Smooth muscle cell of the brain vasculature (primary cell): ENCODE data around the gene WIPF2.
A peak's percentile ranks its signal among the peaks of the same experiment; 100 is the strongest.
"Not testable (repeated sequence)": the region's sequence is repeated elsewhere in the genome, so short reads cannot be mapped to it uniquely, and the experiment has no call there.

ENCODE experiments used
- DNase-seq: peaks from one replicate; pipeline ENCODE4 v3.0.0-alpha.2; 2012; ENCODE audit warnings: low read depth, low spot score

The WIPF2 gene

GRCh38 chr17:40191237-40192208 lies 27.6 kb upstream of the WIPF2 start:
- no peak for DNase-seq

DNA sequence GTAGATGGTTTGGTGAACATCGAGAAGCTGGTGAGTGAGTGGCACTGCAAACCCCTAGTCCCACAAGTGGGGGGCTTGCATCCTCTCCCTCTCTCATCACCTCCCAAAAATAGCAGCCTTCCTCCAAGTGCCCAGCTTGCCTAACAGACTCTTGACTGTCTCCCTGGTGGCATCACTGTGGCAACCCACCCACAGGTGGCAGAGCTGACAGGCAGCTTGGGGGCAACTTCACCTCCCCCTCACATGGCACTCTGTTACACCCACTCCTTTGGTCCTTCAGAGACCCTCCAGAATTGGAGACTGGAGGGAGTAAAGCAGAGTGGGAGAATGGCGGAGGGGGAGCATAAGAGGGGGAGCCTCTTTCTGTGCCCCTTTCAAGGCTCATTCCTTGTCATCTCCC lies 26.1 kb upstream of the WIPF2 start:
- DNase-seq, result no peak

DNA sequence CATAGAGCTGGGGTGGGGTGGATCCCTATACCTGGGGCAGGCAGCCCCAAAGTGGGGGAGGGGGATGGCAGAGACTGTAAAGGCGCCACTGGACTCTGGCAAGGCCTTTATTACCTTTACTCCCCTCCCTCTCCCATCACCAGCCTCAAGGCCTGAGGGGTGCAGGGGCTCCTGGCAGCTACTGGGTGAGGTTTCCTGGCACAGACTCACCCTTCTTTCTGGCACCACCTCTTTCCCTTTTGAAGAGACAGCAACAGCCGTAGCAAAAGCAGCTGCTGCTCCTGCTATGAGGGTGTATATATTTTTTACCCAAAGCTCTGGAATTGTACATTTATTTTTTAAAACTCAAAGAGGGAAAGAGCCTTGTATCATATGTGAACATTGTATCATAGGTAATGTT lies 24.3 kb upstream of the WIPF2 start:
- DNase-seq, result no peak

GRCh38 chr17:40197550-40197949 lies 21.6 kb upstream of the WIPF2 start:
- DNase-seq, result no peak

DNA sequence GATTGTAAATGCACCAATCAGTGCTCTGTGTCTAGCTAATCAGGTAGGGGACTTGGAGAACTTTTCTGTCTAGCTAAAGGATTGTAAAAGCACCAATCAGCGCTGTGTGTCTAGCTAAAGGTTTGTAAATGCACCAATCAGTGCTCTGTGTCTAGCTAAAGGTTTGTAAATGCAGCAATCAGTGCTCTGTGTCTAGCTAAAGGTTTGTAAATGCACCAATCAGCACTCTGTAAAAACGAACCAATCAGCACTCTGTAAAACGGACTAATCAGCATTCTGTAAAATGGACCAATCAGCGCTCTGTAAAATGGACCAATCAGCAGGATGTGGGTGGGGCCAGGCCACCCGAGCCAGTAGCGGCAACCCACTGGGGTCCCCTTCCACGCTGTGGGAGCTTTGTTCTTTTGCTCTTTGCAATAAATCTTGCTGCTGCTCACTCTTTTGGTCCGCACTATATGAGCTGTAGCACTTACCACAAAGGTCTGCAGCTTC lies 21.1 kb upstream of the WIPF2 start:
- DNase-seq, result not testable (repeated sequence)

- no peak for DNase-seq
Observed at GRCh38 chr17:40198576-40198975, 20.5 kb upstream of the WIPF2 start.

GRCh38 chr17:40203131-40203530 lies 16.0 kb upstream of the WIPF2 start:
- no peak for DNase-seq

DNA sequence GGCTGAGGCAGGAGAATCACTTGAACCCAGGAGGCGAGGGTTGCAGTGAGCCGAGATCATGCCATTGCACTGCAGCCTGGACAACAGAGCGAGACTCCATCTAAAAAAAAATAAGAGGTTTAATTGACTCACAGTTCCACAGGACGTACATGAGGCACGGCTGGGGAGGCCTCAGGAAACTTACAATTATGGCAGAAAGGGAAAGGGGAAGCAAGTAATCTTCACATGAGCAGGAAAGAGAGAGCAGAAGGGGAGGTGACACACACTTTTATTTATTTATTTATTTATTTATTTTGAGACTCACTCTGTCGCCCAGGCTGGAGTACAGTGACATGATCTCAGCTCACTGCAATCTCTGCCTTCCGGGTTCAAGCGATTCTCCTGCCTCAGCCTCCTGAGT lies 12.9 kb upstream of the WIPF2 start:
- DNase-seq, result not testable (repeated sequence)

GRCh38 chr17:40209404-40210093 lies 9.6 kb upstream of the WIPF2 start:
- DNase-seq, result no peak

DNA sequence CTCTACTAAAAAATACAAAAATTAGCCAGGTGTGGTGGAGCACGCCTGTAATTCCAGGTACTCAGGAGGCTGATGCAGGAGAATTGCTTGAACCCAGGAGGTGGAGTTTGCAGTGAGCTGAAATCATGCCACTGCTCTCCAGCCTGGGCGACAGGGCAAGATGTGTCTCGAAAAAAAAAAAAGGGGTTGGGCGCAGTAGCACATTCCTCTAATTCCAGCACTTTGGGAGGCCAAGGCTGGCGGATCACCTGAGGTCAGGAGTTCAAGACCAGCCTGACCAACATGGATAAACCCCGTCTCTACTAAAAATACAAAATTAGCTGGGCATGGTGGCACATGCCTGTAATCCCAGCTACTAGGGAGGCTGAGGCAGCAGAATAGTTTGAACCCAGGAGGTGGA lies 5.2 kb upstream of the WIPF2 start:
- DNase-seq, result not testable (repeated sequence)

- no peak for DNase-seq
Observed at GRCh38 chr17:40218006-40218739, 931 bp upstream of the WIPF2 start.

DNA sequence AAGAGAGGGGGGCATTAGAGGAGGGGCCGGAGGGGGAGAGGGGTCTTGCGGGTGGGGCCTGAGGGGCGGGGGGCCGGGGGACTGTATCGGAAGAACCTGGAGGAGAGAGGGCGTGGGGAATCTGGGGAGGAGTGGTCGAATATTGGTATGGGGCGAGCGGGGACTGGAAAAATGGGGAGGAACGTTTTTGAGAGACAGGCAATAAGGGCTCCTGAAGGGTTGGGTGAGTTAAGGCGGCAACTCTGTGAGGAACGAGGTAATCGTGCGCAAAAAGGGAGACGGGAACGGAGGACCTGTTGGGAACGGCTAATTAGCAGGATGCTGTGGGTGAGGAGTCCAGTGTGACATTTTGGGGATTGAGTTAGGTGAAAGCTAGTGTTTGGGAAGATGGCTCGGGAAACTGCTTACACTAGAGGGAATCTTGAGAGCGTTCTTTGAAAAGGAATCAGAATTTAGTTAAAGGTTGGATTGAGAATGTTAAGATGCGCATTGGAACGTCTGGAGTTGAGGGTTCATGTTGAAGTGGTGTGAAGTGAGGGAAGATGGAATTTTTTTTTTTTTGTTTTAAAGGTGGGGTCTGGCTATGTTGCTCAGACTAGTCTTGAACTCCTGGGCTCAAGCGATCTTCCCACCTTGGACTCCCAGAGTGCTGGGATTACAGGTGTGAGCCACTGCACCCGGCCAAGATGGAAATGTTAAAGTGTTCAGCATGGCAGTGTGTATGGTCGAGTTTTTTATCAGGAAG lies 662 bp downstream of the WIPF2 start:
- DNase-seq, result peak; percentile 4

- no peak for DNase-seq
Observed at GRCh38 chr17:40224718-40225550, 5.8 kb downstream of the WIPF2 start.

GRCh38 chr17:40229146-40229545 lies 10.0 kb downstream of the WIPF2 start:
- DNase-seq, result not testable (repeated sequence)

DNA sequence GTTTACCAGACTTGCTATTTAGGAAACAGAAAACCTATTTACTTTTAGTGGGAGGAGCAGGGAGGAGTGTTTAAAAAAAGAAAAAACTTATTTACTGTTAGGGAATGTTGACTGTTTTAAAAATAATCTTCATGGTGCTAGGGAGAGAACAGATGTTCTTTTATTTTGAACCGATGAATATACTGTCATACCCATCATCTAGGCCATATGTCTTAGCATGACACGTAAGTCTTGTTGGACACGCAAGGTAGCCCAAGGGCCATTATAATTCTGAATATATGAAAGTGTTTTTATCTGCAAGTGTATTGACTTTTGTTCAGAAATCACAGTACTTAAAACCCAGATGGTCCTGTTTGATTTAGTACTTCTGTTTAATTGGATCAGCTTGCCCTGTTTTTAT lies 11.6 kb downstream of the WIPF2 start:
- DNase-seq, result no peak

DNA sequence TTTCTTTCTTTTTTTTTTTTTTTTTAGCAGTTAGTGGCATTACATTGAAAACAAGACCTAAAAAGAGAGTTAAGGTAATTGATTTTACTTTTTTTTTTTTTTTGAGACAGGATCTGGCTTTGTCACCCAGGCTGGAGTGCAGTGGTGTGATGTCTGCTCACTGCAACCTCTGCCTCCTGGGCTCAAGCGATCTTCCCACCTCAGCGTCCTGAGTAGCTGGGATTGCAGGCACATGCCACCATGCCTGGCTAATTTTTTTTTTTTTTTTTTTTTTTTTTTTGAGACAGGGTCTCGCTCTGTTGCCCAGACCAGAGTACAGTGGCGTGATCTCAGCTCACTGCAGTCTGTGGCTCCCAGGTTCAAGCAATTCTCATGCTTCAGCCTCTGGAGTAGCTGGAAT lies 12.8 kb downstream of the WIPF2 start:
- DNase-seq, result not testable (repeated sequence)

DNA sequence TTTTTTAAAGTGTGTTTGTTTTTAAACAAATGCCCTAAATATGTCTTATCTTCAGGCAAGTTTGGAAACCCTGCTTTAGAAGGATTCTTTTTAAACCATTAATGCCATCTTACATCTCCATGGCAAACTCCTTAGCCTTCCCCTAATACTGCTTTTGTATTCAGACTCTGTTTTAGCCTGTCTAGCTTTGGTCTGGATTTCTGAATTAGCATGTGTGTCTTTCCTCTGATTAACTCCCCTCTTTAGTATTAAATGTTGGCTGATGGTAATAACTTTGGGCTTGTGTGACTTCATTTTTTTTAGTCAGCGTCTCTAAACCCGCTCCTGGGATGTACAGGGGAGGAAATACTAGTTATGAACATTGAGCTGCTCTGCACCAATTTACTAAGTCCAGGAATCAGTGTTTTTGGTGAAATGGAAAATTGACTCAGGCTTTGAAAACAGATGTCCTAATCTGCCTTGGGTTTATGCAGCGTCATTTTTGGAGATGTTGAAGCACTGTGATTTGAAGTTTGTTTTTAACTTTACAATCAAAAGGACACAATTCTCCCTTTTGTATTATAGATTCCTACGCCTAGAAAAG lies 22.2 kb downstream of the WIPF2 start:
- DNase-seq, result no peak

GRCh38 chr17:40242774-40243173 lies 23.7 kb downstream of the WIPF2 start:
- DNase-seq, result no peak

DNA sequence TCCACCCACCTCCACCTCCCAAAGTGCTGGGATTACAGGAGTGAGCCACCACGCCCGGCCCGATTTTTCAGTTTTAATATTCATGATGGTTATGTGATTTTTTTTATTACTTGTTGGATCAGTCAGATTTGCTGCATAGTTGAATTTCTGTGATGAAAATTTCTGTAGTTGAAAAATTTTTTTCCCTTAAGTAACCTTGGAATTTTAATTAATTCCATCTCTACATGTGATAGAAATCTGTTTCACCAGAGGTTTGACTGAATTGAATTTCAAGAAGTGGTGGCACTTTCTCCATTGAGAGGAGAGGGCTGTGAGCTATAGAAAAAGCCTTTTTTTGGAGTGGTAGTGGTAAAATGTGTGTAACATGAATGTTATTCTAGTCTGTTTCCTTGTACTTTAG lies 24.7 kb downstream of the WIPF2 start:
- no peak for DNase-seq

DNA sequence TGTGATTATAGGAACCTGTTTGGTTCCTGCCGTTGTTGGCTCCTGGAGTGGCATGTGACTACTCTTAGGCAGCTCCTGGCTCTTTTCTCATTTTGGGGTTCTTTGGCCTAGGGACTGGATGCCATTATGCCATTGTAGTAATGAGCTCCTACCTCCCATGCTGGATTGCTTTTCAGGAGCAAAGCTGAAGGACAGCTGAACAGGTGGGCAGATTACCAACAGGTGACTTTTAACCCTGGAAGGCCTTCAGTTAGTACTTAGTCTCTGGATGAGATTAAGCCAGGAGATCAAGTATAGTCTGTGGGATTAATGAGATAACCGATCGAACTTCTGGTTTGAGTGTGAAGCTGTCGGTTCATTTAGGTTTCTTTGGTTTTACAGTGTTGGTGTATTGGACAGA lies 25.2 kb downstream of the WIPF2 start:
- no peak for DNase-seq
